Measurements from ENCODE around the gene NEDD4L. TPM values are rescaled to one million over a fixed set of nuclear protein-coding genes. Genes with fewer than 3 reads are reported as not detected.
"Not testable (repeated sequence)": the region's sequence is repeated elsewhere in the genome, so short reads cannot be mapped to it uniquely, and the experiment has no call there.

The NEDD4L gene
- total RNA-seq, 1 donor from 2014 or later = 55.9 TPM

DNA sequence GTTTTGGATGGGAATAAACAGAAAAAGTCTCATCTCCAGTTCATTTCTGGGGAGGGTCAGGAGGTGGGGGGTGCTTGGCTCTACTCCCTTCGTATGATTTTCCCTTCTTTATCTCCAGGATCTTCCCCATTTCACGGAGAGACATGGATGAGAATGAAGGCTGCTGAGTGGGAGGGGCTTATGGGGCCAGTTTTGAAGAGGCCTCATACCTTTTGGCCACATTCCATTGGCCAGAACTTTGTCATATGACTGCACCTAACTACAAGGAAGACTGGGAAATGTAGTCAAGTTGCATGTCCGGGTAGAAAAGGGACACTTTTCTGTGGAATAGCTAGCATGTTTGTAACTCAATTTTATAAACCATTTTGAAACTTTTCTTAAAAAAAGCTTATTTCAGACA, 117.6 kb downstream of the NEDD4L start:
- no peak for DNase-seq (ENCODE audit: missing footprints)
- intact Hi-C loops (cut with DNase I) = no loop called here
- ATAC-seq = no peak

DNA sequence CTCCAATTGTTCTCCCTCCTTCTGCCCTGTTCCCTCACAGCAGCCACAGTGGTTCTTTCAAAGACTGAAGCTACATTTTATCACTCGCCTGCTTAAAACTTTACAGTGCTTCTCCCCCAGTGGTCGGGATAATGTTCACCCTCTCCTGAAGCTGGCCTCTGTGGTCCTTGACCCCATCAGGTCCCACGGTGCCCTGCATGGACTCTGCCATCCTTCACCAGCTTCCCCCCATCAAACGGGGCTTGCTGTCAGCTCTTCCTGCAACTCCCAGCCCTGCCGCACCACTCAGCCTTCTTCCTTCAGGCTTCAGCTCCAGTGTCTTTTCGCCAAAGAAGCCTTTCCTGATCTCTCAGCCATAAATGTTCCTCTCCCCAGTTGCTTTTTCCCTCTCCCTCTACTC, 118.1 kb downstream of the NEDD4L start:
- intact Hi-C loops (cut with DNase I) = no loop called here

DNA sequence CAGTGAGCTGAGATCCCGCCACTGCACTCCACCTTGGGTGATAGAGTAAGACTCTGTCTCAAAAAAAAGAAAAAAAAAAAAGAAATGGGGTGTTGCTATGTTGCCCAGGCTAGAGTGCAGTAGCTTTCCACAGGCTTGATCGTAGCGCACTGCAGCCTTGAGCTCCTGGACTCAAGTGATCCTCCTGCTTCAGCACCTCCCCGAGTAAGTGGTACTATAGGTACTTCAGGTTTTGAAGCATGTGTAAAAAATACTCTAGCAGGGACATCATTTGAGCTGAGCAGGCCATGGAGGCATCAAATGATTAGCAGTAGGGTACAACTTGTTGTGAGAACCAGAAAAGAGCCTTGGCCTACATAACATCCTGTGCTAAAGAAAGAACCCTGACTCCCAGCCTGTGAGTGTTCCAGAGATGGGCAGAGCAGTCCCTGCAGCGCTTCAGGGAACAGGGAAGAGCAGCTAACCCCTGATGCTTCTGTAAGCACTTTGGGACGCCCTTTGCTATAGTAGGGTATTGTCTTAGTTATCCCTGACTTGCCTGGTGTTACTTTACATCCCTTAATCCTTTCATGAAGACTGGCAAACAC, 119.1 kb downstream of the NEDD4L start:
- ATAC-seq = no peak
- intact Hi-C loops (cut with DNase I) = no loop called here
- no peak for DNase-seq (ENCODE audit: missing footprints)

More for the DNA sequence above, 118.1 kb downstream of the NEDD4L start:
- ATAC-seq (no peak), DNase-seq (ENCODE audit: missing footprints) (no peak)

DNA sequence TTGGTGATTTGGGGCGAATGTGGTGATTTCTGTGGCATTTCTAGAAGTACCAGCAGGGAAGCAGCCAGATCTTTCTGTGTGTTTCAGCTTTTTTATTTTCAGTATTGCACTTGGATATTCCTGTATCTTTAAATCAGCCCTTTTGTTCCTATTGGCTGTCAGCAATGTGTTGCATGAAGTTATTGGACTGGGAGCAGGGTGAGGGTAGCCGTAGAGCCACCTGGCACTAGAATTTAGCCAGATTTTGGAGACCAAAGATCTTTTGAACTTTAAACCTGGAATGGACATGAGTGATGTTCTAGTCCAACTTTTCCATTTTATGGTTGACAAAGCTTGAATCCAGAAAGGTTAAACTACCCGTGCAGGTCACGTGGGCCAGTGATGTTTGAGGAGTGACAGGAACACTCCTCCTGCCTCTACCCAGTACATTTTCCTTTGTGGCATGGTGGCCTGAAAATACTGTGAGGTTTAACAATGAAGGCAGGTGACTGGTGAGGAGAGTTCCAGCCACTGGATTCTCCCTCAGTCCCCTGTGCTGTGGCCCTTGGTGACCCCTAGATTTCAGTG, 122.3 kb downstream of the NEDD4L start:
- DNase-seq (ENCODE audit: missing footprints) (no peak), ATAC-seq (no peak)
- intact Hi-C loops (cut with DNase I) = no loop called here

DNA sequence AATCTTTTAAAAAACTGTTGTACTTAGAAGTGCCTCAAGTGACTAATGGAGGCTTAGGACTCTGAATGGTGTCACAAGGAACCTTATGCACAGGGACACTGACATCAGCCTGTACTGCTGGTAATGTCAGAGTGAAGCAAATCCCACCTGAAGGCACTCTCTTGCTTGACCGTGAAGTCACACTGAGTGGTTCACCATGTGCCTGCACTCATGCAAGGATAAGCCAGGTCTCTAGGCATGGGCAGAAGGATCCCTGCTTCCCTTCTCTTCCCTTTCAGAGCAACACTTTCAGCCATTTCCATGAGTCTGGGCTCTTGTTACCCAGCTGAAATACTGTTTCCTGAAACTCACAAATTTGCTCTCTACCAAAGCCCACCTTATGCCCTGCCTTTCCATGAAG, 123.0 kb downstream of the NEDD4L start:
- DNase-seq (ENCODE audit: missing footprints) = no peak
- intact Hi-C loops (cut with DNase I) = no loop called here
- ATAC-seq = no peak

DNA sequence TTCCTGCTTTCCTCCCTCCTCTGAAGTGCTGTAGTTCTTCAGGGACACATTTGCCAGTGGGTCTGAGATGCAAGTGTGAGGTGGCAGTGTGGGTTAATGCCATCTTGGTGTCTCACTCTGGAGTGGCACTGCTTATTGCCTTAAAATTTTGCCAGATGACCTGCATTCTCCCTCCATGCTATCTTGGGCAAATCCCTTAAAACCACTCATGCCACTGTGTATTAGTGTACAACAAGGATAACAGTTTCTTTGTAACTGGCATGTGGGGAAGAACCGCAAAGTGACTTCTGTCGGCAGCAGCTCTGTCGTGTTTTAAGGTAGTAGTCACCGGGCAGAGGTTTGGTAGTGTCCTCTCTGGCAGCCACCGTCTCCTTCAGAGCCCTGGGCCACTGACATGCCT, 124.2 kb downstream of the NEDD4L start:
- DNase-seq (ENCODE audit: missing footprints) = no peak
- no peak for ATAC-seq
- intact Hi-C loops (cut with DNase I) = no loop called here

DNA sequence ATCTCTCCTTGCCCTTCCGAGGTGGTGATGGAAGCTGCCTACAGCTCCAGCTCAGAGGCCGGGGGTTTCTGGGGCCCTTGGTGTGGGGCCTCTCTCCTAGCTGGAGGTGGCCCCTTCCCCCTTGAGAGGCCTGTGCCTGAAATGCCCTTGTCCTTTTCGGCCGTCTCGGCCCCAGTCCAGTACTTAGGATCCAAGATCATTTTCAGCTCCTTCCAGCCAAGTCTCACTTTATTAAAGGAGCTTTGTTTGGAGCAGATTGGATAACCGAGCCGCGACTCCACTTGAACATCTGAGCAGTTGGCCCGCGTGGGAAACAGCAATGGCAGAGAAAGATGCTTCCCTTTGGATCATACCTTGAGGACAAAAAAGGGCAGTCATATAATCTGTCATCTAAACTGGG, 125.0 kb downstream of the NEDD4L start:
- ATAC-seq = no peak
- DNase-seq (ENCODE audit: missing footprints) = no peak
- intact Hi-C loops (cut with DNase I) = no loop called here

DNA sequence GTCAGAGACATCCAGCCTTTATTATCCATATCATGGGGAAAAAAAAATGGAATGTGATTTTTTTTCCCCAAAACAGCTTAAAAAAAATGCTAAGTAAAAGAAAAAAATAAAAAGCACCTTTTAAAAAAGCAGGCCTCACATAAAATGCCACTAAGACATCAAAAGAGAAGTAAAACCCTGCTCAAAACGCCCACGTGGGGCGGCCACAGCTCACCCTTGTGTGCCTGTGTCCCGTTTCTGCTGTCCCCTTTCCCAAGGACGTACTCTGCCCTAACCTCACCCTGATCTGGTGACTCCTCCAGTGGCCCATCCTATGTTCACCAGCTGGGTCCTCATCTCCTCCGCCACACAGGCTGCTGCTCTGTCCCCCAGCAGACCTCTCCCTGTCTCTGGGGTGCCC, 125.4 kb downstream of the NEDD4L start:
- no peak for ATAC-seq
- intact Hi-C loops (cut with DNase I) = no loop called here
- DNase-seq (ENCODE audit: missing footprints) = no peak

DNA sequence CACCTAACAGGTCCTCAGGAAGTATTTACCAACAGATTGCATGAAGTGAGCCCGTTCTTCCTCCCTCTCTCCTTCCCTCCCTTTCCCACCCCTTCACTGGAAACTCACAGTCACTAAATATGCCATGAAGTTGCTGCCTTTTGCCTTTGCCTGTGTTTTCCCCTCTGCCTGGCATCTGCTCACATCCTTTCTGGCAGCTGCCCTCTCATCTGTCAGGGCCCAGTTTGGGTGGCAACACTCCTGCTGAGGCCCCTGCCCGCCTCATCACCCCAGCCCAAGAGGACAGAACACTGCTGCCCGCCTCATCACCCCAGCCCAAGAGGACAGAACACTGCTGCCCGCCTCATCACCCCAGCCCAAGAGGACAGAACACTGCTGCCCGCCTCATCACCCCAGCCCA, 126.0 kb downstream of the NEDD4L start:
- ATAC-seq; intact Hi-C loops (cut with DNase I); DNase-seq (ENCODE audit: missing footprints): not testable (repeated sequence)

DNA sequence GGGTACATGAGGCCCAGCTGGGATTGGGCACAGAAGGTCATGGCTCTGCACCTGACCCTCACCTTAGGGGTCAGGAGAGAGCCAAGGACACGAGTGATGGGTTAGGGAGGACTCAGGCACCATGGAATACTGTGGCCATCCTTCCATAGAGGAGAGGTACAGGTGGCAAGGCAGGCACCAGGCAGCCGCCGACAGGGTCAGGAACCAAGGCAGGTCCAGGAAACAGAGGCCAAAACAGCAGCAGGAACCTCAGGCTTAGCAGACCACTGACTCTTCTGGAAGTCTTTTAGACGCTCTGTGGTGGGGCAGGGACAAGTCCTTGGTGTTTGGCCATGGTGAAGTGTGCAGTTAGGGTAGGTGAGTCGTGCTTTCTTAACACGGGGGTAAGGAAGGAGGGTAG, 128.0 kb downstream of the NEDD4L start:
- ATAC-seq = no peak
- no peak for DNase-seq (ENCODE audit: missing footprints)
- intact Hi-C loops (cut with DNase I) = no loop called here

DNA sequence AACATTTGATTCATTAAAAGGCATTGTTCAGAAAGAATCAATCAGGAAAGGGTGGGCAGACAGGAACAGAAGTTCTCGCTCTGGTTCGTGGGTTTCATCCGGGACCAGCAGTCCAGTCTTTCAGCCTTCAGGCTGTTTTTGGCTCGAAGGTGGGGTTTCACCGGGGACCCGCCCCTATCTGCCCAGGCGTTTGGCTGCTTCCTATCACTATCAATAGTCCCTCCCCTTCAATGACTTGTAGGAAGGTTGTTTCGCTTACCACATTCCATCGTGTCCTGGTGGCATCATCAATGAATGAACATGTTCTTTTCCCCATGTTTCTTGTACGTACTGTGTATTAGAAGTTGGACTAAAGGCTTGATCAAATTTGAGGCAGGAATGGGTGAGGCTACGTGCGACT, 130.3 kb downstream of the NEDD4L start:
- no peak for ATAC-seq
- DNase-seq (ENCODE audit: missing footprints) = no peak
- intact Hi-C loops (cut with DNase I) = no loop called here

DNA sequence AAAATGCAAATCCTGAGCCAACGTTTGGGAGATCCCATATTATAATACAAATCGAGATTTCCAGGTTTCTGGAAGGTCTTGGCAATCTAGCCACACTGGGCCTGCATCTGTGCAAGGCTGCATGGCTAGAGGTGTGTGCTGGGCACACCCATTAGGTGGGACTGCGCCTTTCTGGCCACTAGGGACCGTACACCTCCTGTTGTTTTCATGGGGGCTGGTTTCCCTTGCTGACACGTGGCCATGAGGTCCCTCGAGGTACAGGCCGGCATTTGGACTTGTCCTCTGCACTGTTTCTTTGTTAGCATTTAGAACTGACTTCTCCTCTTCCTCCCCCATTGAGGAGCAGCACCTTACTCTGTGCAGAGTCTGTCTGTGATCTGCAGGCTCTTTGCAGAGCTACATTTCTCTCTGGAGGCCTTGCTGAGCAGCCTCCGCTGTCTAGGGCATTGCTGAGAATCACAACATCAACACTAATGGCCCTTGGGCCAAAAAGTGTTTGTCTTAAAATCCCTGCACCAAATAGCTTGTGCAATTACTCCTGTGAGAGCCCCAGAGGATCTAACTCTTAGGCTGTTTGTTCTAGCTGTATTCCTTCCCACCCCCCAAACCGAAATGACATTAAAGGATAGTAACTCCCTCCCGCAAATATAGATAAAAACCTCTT, 131.2 kb downstream of the NEDD4L start:
- DNase-seq (ENCODE audit: missing footprints) = no peak
- intact Hi-C loops (cut with DNase I) = no loop called here

DNA sequence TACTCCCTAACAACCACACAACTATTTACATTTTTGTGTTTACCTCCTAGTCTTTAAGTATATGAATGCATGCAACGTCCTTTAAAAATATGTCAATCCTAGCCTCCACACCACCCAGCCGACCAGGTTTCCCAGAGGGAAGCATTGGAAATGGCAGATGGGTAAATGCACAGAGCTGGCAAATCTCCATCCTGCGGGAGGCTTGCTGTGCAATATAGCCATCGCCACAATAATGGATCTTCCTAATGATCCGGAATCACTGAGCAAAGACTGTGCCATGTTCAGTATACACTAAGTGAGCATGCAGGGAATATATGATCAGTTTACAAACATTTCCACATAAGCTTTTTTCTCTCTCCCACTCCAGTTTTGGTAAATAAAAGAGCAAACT, 131.8 kb downstream of the NEDD4L start:
- ATAC-seq = no peak
- intact Hi-C loops (cut with DNase I) = no loop called here
- DNase-seq (ENCODE audit: missing footprints) = no peak

More for the DNA sequence above, 131.2 kb downstream of the NEDD4L start:
- no peak for ATAC-seq

DNA sequence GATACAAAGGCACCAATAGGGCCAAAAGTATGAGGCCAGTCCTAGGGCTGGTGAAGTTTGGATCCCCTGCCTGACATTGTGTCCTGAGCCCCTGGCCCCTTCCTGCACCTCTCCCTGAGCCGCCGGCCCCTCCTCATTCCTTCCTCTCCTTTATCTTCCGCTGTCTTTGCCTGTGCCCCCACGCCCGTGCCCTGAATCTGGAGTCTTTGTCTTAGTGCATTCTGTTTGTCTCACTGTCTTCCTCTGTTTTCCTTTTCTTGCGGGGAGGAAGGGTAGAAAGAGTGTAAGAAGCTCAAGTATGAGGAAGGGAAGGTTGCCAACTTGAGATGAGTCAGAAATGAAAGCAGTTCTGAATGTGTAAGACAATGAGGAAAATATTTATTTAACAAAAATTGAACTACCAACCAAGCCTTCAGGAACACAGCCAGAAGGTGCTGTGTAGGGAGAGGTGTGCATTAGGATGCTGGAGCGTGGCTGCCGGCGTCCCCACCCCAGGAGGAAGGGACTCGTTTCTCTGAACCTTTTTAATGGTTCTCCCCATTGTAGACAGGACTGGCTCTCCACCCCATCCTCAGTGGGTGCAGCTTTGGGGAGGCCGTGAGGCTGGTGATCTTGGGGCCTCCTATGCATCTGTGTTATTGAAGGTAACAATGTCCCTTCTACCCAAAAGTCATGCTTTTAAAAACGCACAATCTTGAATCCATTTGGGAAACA, 133.1 kb downstream of the NEDD4L start:
- DNase-seq (ENCODE audit: missing footprints) (no peak), ATAC-seq (no peak)
- intact Hi-C loops (cut with DNase I) = no loop called here

DNA sequence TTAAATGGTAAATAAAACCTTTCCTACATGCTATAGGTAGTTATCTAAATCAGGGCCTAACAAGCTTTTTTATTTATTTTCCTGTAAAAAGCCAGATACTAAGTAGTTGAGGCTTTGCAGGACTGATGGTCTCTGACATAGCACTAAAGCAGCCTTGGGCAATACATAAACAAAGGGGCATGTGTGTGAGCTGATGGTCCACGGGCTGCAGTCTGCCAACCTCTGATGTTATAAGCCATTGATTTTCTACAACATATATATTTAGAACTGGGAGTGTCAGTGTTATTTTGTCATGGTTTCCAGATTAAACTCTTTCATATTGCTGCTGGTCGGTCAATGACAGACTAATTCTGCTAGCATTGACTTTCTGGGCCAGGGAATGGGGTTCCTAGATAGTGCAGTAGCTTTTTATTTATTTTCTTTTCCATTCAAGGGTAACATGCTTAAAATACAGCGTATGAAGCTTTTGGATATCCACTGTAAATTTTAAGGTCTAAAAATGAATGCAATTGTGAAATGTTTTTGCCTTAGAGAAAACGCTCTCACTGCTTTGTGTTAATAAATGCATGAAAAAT, 134.0 kb downstream of the NEDD4L start:
- DNase-seq (ENCODE audit: missing footprints) (no peak), ATAC-seq (no peak)
- intact Hi-C loops (cut with DNase I) = no loop called here

DNA sequence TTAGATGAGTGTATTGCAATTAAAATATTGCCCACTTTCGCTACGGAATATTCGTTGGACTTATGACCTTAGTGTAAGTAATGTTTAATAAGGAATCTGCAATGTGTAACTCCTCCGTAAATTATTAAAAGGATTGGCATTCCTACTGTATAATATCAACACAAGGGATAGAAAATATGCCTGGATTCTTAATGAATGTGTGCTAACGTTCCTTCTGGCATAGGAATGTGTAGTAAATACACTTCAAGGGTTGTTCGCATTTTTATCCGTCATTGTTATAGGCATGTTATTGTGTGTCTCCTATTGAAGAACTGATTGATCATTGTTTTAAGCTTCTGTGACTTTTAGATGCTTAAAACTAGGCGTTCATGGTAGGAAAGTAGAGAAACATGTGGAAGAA, 134.5 kb downstream of the NEDD4L start:
- intact Hi-C loops (cut with DNase I) = no loop called here
- ATAC-seq = no peak
- DNase-seq (ENCODE audit: missing footprints) = no peak

DNA sequence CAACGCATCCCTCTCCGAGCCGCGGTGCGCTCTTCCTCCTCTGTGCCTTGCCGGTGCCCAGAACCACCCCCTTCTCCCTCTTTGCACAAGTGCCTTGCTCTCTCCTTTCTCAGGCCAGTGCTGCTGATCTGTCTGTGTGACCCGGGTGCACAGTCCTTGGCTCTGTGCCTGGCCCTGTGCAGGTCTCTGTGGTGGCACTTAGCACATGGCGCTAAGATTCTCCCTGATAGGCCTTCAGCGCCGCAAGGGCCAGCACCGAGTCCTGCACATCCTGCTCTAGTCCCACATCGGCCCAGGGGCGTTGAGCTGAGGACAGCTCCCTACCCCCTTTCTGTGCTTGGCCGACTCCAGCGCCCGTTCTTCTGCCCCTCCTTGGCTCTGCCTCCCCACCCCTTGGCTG, 136.1 kb downstream of the NEDD4L start:
- DNase-seq (ENCODE audit: missing footprints) (no peak), ATAC-seq (no peak)
- intact Hi-C loops (cut with DNase I) = loop anchor here (2.0 to 10.0 kb wide), 2 partner anchors 143 to 315 kb away; no protein-coding TSS in a partner anchor

DNA sequence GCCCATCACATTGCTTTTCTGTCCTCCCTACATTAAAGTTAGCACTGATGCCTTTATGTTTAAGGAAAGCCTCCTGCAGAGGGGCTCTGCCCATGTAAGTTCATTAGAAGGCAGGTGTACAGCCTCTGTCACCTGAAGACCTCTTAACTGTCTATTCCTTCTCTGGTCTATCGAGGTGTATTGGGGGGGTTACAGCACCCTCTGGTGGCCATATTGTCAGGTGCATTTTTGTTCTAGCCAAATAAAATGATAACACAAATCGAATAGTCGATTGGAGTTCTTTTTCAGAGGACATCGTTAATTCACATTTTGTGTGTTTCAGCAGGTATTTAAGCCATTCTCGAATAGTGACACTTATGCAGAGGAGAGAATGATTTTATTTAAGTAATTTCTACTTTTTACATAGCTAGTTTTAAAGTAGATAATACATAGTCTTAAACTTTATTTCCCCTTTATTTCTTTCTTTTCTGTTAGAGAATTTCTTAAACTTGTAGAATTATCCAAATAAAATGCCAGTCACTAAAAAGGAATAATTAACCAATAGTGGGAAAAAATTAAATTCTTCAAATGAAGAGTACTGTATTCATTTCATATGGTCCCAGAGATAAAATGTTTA, 136.8 kb downstream of the NEDD4L start:
- intact Hi-C loops (cut with DNase I) = loop anchor here (2.0 to 10.0 kb wide), 2 partner anchors 142 to 314 kb away; no protein-coding TSS in a partner anchor
- ATAC-seq (no peak), DNase-seq (ENCODE audit: missing footprints) (no peak)

DNA sequence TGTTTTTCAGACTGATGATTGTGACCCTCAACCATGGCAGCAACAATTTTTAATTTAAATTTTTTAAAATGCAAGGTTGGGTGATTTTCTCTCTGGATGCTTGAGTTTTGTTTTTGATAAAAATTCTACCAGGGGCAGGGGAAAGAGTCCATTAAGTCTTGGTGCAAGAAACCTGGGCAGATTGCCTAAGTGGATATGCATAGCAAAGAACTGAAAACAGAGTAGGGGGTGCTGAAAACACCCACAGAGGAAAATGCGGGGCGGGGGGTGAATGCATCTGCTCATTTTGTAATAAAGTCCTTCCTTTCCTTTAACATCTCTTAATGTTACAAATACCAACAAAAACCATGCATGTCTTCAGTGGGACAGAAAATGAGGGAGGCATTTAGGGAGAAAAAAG, 138.0 kb downstream of the NEDD4L start:
- intact Hi-C loops (cut with DNase I) = loop anchor here (2.0 to 10.0 kb wide), 2 partner anchors 141 to 313 kb away; no protein-coding TSS in a partner anchor
- ATAC-seq = no peak
- no peak for DNase-seq (ENCODE audit: missing footprints)

All from Right ventricle myocardium inferior (tissue), 1 donor.